ENCODE results near the gene KPNA6.

KPNA6 gene

GRCh38 chr1:32187850-32188249 lies 80.0 kb downstream of the KPNA6 start:
- no peak for DNase-seq (ENCODE audit: low spot score)

GRCh38 chr1:32192220-32192948 lies 84.5 kb downstream of the KPNA6 start:
- no peak for DNase-seq (ENCODE audit: low spot score)

- DNase-seq (ENCODE audit: low spot score): no peak
Measured at GRCh38 chr1:32194984-32195383, 87.1 kb downstream of the KPNA6 start.

GRCh38 chr1:32195531-32195930 lies 87.7 kb downstream of the KPNA6 start:
- DNase-seq (ENCODE audit: low spot score): no peak

GRCh38 chr1:32195972-32196823 lies 88.3 kb downstream of the KPNA6 start:
- no peak for DNase-seq (ENCODE audit: low spot score)

- no peak for DNase-seq (ENCODE audit: low spot score)
Measured at GRCh38 chr1:32197074-32197473, 89.2 kb downstream of the KPNA6 start.

- no peak for DNase-seq (ENCODE audit: low spot score)
Measured at GRCh38 chr1:32197837-32198236, 90.0 kb downstream of the KPNA6 start.

- DNase-seq (ENCODE audit: low spot score): no peak
Measured at GRCh38 chr1:32198237-32199042, 90.6 kb downstream of the KPNA6 start.

- DNase-seq (ENCODE audit: low spot score): no peak
Measured at GRCh38 chr1:32199043-32199716, 91.3 kb downstream of the KPNA6 start.

GRCh38 chr1:32199717-32200072 lies 91.8 kb downstream of the KPNA6 start:
- peak; percentile 41 for DNase-seq (ENCODE audit: low spot score)

- DNase-seq (ENCODE audit: low spot score): peak; percentile 66
Measured at GRCh38 chr1:32200226-32201010, 92.6 kb downstream of the KPNA6 start, which contains the start of gene CCDC28B. TSS of gene CCDC28B (plus strand) at chr1:32200595. CDS start at chr1:32201936, 1,341 bp downstream.

- DNase-seq (ENCODE audit: low spot score): peak; percentile 45
Measured at GRCh38 chr1:32201011-32201855, 93.4 kb downstream of the KPNA6 start.

GRCh38 chr1:32204943-32205361 lies 97.1 kb downstream of the KPNA6 start:
- DNase-seq (ENCODE audit: low spot score): no peak

GRCh38 chr1:32205401-32206370 lies 97.8 kb downstream of the KPNA6 start, which contains the start of gene IQCC:
TSS of gene IQCC (plus strand) at chr1:32205671. CDS start at chr1:32205682, 11 bp downstream.
- DNase-seq (ENCODE audit: low spot score): peak; percentile 84

- DNase-seq (ENCODE audit: low spot score): no peak
Measured at GRCh38 chr1:32208469-32208868, 100.6 kb downstream of the KPNA6 start.

GRCh38 chr1:32208891-32209328 lies 101.1 kb downstream of the KPNA6 start, which contains the start of gene DCDC2B:
TSS of gene DCDC2B (plus strand) at chr1:32209089. CDS start at chr1:32209094, 5 bp downstream.
- DNase-seq (ENCODE audit: low spot score): no peak

- peak; percentile 54 for DNase-seq (ENCODE audit: low spot score)
Measured at GRCh38 chr1:32215629-32216480, 108.0 kb downstream of the KPNA6 start.

Data from globus pallidus (tissue), 1 donor.